ENCODE measurements around the gene ERGIC1. TPM values are rescaled to one million over a fixed set of nuclear protein-coding genes. Genes with fewer than 3 reads are reported as not detected.
"Not testable (repeated sequence)": the region's sequence is repeated elsewhere in the genome, so short reads cannot be mapped to it uniquely, and the experiment has no call there.

The ERGIC1 gene
- total RNA-seq, 2 donors from 2014 or later: 77.3 to 90.8 TPM

GRCh38 chr5:172840432-172841154 is 6.5 kb downstream of the ERGIC1 start:
- intact Hi-C loops (cut with DNase I): no loop called here
- ATAC-seq: no peak
- DNase-seq: no peak

DNA sequence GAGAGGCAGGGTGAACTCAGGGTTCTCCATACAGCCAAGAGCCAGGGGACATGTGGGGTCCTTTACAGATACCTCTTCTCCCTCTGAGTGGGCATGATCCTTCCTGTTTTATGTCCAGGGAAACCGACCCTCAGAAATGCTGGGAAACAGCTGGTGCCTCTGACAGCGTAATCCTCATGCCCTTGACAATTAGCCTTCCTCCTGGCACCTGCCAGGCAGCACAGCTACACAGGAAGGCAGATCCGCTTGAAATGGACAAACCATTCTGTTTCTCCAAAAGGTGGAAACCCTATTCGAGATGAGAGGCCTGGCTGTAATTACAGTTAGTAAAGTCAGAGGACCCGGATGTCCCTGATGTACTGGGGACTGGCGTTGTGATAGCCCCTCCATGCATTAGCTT is 7.2 kb downstream of the ERGIC1 start:
- intact Hi-C loops (cut with DNase I): no loop called here
- ATAC-seq: no peak

DNA sequence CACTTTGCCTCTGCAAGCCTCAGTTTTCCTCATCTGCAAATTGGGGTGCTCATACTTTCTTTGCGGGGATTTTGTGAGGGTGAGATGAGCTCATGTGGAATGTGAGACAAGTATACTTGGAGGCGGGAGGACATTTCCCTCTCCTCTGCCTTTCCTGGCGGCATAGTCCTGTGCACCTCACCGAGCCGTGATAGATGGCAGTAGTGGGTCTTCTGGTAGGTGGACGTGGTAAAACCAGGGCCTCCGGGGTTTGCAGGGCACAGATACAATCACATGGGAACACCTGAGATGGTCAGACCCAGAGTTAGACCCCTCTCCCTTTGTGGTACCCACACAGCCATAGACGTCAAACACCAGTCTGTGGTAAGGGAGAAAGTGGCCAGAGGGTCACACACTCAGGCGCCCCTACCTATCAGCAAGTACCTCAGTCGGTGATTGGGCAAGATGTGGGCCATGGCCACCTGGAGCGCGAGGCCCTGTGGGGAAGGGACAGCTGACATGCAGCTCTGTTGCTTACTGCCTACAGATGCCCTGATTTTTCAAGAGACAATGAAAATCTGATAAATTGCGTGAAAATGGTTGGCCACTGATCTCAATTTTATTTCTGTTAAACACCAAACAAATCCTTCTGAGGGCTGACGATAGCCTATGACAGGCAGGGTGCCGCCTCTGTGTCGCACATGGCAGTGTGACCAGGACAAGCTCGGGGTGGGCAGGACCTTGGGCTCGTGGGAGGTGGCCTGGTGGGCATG is 9.9 kb downstream of the ERGIC1 start:
- intact Hi-C loops (cut with DNase I): no loop called here
- DNase-seq (no peak), ATAC-seq (no peak)

More for the DNA sequence above, 7.2 kb downstream of the ERGIC1 start:
- no peak for DNase-seq

GRCh38 chr5:172844577-172844838 is 10.5 kb downstream of the ERGIC1 start:
- intact Hi-C loops (cut with DNase I): no loop called here
- no peak for DNase-seq
- ATAC-seq: no peak

- intact Hi-C loops (cut with DNase I): no loop called here
- no peak for DNase-seq
- no peak for ATAC-seq
Observed at GRCh38 chr5:172845154-172845553, 11.1 kb downstream of the ERGIC1 start.

GRCh38 chr5:172845576-172845975 is 11.5 kb downstream of the ERGIC1 start:
- DNase-seq: no peak
- no peak for ATAC-seq
- intact Hi-C loops (cut with DNase I): no loop called here

- DNase-seq: no peak
- intact Hi-C loops (cut with DNase I): no loop called here
Observed at GRCh38 chr5:172846249-172846648, 12.2 kb downstream of the ERGIC1 start.

GRCh38 chr5:172846677-172847076 is 12.6 kb downstream of the ERGIC1 start:
- intact Hi-C loops (cut with DNase I): no loop called here
- ATAC-seq (no peak), DNase-seq (no peak)

More at GRCh38 chr5:172846249-172846648, 12.2 kb downstream of the ERGIC1 start:
- no peak for ATAC-seq

- DNase-seq; intact Hi-C loops (cut with DNase I); ATAC-seq: not testable (repeated sequence)
Observed at GRCh38 chr5:172847584-172847983, 13.5 kb downstream of the ERGIC1 start.

- ATAC-seq (no peak), DNase-seq (no peak)
- intact Hi-C loops (cut with DNase I): no loop called here
Observed at GRCh38 chr5:172848419-172848818, 14.4 kb downstream of the ERGIC1 start.

GRCh38 chr5:172849606-172850453 is 15.8 kb downstream of the ERGIC1 start:
- intact Hi-C loops (cut with DNase I): no loop called here
- ATAC-seq (no peak), DNase-seq (no peak)

DNA sequence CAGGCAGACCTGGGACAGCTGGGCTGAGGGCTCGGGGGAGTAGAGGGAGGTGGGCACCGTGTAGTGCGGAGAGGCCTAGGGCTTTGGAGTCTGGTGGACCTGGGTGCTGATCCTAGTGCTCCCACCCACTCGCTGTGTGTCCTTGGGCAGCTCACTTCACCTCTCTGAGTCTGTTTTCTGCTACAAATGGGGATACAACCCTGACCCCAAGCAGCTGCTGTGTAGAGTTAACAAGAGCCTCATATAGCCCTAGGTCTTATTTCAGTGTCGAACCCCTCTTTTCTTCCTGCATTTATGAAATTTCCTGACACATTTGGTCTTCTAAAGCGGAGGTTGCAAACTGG is 16.4 kb downstream of the ERGIC1 start:
- ATAC-seq (no peak), DNase-seq (no peak)
- intact Hi-C loops (cut with DNase I): no loop called here

DNA sequence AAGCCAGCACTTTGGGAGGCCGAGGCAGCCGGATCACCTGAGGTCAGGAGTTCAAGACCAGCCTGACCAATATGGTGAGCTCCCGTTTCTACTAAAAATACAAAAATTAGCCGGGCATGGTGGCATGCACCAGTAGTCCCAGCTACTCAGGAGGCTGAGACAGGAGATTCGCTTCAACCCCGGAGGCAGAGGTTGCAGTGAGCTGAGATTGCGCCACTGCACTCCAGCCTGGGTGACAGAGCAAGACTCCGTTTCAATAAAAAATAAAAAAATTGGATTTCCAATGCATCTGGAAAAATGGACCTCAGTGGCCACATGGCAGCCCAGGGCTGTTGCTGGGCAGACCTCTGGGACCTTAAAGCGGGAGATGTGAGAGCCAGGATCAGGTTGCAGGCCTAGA is 17.2 kb downstream of the ERGIC1 start:
- ATAC-seq; DNase-seq; intact Hi-C loops (cut with DNase I): not testable (repeated sequence)

DNA sequence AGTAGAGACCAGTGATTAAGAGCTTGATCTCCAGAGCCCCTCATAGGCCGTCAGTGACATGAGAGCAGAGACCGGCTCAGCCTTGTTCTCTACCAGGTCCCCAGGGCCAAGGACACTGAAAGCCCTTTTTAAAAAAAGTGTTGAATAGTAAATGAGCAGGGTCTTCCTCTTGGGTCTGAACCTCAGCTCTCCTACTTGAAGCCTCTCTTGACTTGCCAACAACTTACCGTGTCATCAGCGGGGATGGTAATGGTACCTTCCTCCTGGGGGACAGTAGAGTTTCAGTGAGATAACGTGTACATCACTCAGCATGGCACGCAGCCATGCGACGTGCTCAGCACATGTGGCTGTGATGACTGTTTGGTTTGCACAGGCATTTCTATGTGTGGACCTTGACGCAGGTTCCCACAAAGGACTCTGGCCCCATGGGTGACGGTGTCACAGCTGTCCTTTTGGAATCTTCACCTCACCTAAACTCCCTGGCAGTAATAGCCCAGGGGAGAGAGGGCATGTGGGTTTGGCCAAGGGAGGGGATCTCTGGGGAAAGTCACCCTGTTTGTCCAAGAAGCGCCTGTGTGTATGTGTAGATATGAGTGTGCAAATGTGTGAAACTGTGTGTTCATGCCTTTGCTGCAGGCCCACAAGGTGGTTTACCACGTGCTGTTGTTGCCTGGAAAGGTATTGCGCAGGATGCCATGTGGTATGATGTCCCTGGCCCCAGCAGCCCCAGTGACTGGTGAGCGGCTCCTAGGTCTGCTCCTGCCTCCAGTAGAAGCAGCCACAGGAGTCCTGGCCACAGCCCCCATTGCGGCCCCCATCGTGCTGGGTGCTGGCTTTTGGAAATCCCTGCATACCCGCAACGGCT is 18.7 kb downstream of the ERGIC1 start:
- intact Hi-C loops (cut with DNase I): no loop called here
- DNase-seq (no peak), ATAC-seq (no peak)

DNA sequence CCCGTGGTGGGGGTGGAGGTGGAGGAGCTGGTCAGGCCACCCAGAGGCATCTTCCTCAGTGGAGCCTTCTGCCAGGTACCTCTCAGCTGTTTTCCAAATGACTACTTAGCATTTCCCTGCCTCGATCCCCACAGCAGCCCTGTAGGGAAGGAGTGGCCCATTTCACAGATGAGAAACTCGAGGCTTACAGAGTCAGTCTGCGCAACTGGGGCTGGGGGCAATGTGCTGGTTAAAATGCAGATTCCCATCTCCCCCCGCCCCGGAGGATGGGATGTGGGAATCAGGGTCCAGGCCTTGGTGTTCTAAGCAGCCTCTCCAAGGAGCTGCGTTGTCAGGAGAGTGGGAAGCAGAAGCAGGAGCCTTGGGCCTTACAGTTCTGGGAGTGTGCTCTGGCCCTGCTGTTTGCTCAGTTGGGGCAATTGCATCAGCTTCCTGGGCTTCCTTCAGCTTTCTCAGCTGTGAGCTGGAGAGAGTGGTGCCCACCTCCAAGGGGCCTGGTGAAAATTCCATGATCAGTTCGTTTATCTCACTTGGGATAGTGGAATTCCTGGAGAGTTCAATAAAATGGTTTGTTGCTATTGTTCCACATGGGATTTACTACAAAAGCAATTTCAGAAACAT is 19.4 kb downstream of the ERGIC1 start:
- DNase-seq: no peak
- intact Hi-C loops (cut with DNase I): no loop called here
- ATAC-seq: no peak

DNA sequence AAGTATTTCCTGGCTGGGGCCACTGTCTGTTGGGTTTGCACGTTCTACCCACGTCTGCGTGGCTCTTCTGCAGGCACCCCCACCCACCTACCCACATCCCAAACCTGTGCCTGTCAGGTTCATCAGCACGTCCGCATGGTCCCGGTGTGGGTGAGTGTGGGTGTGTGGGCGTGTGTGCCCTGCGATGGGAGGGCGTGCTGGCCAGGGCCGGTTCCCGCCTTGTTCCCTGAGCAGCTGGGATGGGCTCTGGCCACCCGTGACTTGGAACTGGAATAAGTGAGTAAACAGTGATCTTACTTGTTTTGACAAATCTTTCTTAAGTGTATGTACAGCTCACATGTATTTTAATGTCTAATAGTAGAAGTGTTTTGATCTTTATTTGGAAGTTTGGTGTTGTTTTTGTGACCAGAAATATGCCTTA is 20.4 kb downstream of the ERGIC1 start:
- DNase-seq (no peak), ATAC-seq (peak in 1 of 2 donors; percentile 17)
- intact Hi-C loops (cut with DNase I): no loop called here

DNA sequence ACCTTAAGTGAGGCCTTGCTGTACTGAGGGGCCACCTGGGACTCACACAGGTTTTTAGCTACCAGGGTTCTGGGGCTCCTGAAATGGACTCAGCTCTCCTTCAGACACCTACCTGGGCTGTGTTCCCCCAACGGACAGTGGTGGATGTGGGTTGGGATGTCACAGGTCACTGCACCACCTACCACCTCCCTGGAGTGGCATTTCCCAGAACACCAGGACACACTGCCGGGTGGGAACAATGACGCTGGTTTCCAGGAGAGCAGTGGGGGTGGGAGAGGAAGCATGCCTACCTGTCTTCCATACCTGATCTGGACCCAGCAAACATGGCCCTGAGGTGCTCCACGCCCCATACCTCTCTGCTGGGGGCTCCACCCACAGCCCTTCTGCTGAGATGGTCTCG is 20.9 kb downstream of the ERGIC1 start:
- intact Hi-C loops (cut with DNase I): no loop called here
- no peak for DNase-seq
- ATAC-seq: no peak

DNA sequence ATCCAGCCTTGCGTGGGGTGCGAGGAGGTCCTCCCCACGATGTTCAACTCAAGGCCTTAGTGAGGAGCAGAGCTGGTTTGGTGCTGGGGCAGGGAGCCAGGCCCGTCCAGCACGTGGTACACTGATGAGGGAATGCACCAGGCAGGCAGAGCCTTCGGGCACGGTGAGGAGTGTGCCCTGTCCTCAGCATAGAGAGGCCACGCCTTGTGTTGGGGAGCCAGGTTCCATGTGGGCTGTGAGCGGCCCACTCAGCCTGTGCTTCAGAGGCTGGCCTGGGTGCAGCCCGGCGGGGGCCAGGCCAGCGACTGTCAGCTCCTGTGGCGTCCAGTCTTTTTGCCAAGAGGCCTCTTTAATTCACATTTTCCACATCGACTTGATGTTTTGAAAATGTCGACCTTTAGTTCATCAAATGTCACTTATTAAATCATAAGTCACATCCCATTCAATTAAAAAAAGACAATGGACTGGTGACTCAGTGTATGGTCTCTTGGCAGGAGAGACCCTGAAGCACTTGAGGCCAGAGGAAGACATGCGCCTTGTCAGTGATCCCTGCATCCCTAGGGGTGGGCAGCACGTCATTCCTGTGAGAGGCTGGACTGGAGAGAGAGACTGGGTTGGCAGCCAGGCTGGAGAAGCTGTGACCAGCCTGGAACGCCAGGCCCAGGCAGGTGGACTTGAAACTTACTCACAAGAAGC is 21.7 kb downstream of the ERGIC1 start:
- ATAC-seq (peak; percentile 3 to 32), DNase-seq (peak; percentile 59)
- intact Hi-C loops (cut with DNase I): no loop called here

Measured in left cardiac atrium (tissue), 4 donors.